ENCODE results near the gene STAM. TPM values are rescaled to one million over a fixed set of nuclear protein-coding genes. Genes with fewer than 3 reads are reported as not detected.
"Not testable (repeated sequence)": the region's sequence is repeated elsewhere in the genome, so short reads cannot be mapped to it uniquely, and the experiment has no call there.

The STAM gene
- total RNA-seq, 4 donors from 2014 or later: 15.6 to 18.8 (median 17.4) TPM

DNA sequence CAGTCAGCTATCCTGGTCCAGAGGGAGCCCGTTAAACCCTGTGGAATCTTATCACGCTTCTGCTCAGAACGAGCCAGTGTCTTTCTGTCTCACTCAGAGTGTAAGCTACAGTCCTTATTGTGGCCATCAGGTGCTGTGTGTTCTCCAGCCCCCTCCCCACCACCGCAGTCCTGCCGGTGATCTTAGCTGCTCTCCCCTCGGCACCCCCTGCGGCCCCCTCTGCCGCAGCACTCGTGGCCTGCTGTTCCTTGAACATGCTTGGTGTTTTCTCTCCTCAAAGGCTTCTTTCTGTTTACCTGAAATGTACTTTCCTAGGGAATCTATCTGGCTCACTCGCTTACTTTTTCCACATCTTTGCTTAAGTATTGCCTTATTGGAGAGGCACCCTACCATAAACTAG, 69.8 kb downstream of the STAM start:
- no peak for DNase-seq (ENCODE audit: extremely low spot score)
- WGBS: 92% methylated on average over 10 of the region's 10 CpGs
- no peaks in the 10 kb centered on the region for H3K27me3 ChIP-seq
- intact Hi-C loops (cut with DNase I): no loop called here
- no peaks in the 10 kb centered on the region for H3K9me3 ChIP-seq
- no peak overlapping the region for H3K4me3 ChIP-seq
- no peaks in the 10 kb centered on the region for H3K4me1 ChIP-seq
- TF ChIP-seq EP300 (IDR thresholded peaks at IDR 0.05) (no peak), POLR2A (IDR thresholded peaks at IDR 0.05; ENCODE audit: low read depth) (no peak)
- TF ChIP-seq, protein P1, sequence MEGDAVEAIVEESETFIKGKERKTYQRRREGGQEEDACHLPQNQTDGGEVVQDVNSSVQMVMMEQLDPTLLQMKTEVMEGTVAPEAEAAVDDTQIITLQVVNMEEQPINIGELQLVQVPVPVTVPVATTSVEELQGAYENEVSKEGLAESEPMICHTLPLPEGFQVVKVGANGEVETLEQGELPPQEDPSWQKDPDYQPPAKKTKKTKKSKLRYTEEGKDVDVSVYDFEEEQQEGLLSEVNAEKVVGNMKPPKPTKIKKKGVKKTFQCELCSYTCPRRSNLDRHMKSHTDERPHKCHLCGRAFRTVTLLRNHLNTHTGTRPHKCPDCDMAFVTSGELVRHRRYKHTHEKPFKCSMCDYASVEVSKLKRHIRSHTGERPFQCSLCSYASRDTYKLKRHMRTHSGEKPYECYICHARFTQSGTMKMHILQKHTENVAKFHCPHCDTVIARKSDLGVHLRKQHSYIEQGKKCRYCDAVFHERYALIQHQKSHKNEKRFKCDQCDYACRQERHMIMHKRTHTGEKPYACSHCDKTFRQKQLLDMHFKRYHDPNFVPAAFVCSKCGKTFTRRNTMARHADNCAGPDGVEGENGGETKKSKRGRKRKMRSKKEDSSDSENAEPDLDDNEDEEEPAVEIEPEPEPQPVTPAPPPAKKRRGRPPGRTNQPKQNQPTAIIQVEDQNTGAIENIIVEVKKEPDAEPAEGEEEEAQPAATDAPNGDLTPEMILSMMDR (IDR thresholded peaks at IDR 0.05): no peak
- H3K27ac ChIP-seq (replicated peaks in 1 of 4): no peak overlapping the region
- peaks cover 38 to 84% (median 56%) of the 10 kb centered on the region in 4 donors for H3K36me3 ChIP-seq

DNA sequence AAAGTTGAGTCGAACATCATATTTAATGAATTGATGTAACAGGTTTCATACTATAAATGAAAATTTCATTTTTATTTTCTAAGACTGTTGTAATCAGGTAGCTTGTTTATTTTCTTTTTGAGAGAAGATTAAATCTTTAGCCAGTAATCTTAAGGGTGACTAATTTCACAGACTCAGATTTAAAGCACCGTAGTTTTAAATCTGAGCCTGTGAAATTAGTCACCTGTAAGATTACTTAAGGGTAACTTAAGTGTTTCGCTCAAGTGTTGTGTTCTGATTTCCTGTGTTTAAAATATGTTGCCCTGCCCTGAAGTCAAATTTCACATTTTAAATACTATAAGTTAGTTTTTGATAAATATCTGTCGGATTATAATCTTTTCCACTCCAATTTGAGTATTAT, 72.2 kb downstream of the STAM start:
- TF ChIP-seq EP300 (IDR thresholded peaks at IDR 0.05) (no peak), POLR2AphosphoS5 (IDR thresholded peaks at IDR 0.05) (no peak), POLR2A (IDR thresholded peaks at IDR 0.05; ENCODE audit: low read depth) (no peak)
- TF ChIP-seq, protein P1 (IDR thresholded peaks at IDR 0.05): no peak
- intact Hi-C loops (cut with DNase I): no loop called here
- peaks cover 38 to 60% (median 41%) of the 10 kb centered on the region in 4 donors for H3K36me3 ChIP-seq
- no peak overlapping the region for H3K4me3 ChIP-seq
- WGBS: 96% methylated on average over 4 of the region's 4 CpGs
- no peak overlapping the region for H3K27ac ChIP-seq (replicated peaks in 1 of 4)
- no peaks in the 10 kb centered on the region for H3K4me1 ChIP-seq
- H3K9me3 ChIP-seq: no peaks in the 10 kb centered on the region
- H3K27me3 ChIP-seq: no peaks in the 10 kb centered on the region
- DNase-seq (ENCODE audit: extremely low spot score): no peak

DNA sequence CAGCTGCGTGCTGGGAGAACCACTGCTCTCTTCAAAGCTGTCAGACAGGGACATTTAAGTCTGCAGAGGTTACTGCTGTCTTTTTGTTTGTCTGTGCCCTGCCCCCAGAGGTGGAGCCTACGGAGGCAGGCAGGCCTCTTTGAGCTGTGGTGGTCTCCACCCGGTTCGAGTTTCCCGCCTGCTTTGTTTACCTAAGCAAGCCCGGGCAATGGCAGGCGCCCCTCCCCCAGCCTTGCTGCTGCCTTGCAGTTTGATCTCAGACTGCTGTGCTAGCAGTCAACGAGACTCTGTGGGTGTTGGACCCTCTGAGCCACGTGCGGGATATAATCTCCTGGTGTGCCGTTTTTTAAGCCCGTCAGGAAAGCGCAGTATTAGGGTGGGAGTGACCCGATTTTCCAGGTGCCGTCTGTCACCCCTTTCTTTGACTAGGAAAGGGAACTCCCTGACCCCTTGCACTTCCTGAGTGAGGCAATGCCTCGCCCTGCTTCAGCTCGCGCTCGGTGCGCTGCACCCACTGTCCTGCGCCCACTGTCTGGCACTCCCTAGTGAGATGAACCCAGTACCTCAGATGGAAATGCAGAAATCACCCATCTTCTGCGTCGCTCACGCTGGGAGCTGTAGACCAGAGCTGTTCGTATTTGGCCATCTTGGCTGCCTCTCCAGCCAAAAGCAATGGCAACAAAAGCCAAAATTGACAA, 78.5 kb downstream of the STAM start:
- H3K4me1 ChIP-seq; intact Hi-C loops (cut with DNase I); H3K4me3 ChIP-seq; H3K27ac ChIP-seq (replicated peaks in 1 of 4); H3K27me3 ChIP-seq; DNase-seq (ENCODE audit: extremely low spot score); H3K9me3 ChIP-seq: not testable (repeated sequence)
- WGBS: 90% methylated on average over 10 of the region's 25 CpGs
- peaks cover 7 to 18% (median 14%) of the 10 kb centered on the region in 4 donors for H3K36me3 ChIP-seq

DNA sequence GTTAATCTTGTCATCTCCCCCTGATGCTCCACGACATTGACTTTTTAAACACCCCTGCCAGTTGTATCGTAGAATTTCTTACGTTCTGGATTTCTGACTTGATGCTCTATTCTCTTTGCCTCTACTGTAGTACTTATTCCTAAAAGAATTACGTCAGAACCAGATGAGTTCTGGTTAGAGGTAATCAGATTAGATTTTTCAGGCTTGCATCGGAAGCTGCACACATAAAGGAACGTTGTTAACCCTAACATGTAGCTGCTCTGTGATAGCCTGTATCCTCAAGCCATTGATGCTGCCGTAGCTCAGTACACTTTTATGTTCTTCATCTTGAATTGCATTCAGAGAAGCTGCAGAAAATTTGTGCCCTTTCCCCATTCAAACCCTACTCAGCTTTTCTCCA, 81.8 kb downstream of the STAM start:
- no peak for DNase-seq (ENCODE audit: extremely low spot score)
- Histone ChIP-seq H3K9me3 (no peaks in the 10 kb centered on the region), H3K4me3 (no peak overlapping the region), H3K4me1 (no peaks in the 10 kb centered on the region), H3K36me3 (peaks cover 5 to 15% (median 12%) of the 10 kb centered on the region in 4 donors), H3K27me3 (no peaks in the 10 kb centered on the region), H3K27ac (replicated peaks in 1 of 4) (no peak overlapping the region)
- intact Hi-C loops (cut with DNase I): no loop called here
- 81% methylated on average over 7 of the region's 7 CpGs for WGBS
- no peak for TF ChIP-seq EP300 (IDR thresholded peaks at IDR 0.05)
- TF ChIP-seq POLR2AphosphoS5 (IDR thresholded peaks at IDR 0.05): no peak
- TF ChIP-seq, protein P1 (IDR thresholded peaks at IDR 0.05): no peak
- no peak for TF ChIP-seq POLR2A (IDR thresholded peaks at IDR 0.05; ENCODE audit: low read depth)

DNA sequence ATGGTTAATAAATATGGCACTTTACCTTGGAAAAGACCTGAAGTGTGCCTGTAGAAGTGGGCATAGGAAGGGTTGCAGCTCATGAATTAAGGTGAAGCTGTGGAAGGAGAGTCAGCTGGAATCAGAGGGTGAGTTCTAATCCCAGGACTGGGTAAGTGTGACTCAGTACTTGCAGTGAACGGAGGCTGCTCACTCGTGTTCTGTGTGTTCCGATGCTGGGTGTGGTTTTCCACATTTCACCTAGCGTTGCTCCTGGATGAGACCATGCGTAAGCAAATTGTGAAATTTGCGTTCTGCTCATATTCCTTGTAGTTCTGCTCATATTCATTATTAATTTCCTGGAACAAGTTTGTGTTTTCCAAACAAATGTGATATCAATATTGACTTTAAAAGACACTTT, 85.7 kb downstream of the STAM start:
- Histone ChIP-seq H3K4me3 (no peak overlapping the region), H3K36me3 (no peaks in the 10 kb centered on the region), H3K27ac (replicated peaks in 1 of 4) (no peak overlapping the region), H3K4me1 (no peaks in the 10 kb centered on the region), H3K27me3 (no peaks in the 10 kb centered on the region), H3K9me3 (no peaks in the 10 kb centered on the region)
- TF ChIP-seq POLR2A (IDR thresholded peaks at IDR 0.05; ENCODE audit: low read depth) (no peak), EP300 (IDR thresholded peaks at IDR 0.05) (no peak), POLR2AphosphoS5 (IDR thresholded peaks at IDR 0.05) (no peak)
- TF ChIP-seq, protein P1 (IDR thresholded peaks at IDR 0.05): no peak
- no peak for DNase-seq (ENCODE audit: extremely low spot score)
- intact Hi-C loops (cut with DNase I): no loop called here
- 89% methylated on average over 6 of the region's 6 CpGs for WGBS

Measured in esophagus muscularis mucosa (tissue), 4 donors.